HUES6 (cell line): ENCODE results near the gene USP35.
"Not testable (repeated sequence)": the region's sequence is repeated elsewhere in the genome, so short reads cannot be mapped to it uniquely, and the experiment has no call there.

Experiments
- H3K27ac ChIP-seq: 2 replicates; pipeline ENCODE4 v1.7.0; 2013; ENCODE audit warnings: low read depth, mild to moderate bottlenecking, low read length, inconsistent platforms
- H3K27me3 ChIP-seq: 2 replicates; pipeline ENCODE4 v1.6.1; 2013; ENCODE audit warnings: low read length; ENCODE audit not compliant: control insufficient read depth, insufficient read depth
- H3K36me3 ChIP-seq: 2 replicates; pipeline ENCODE4 v1.6.1; 2013; ENCODE audit warnings: low read length; ENCODE audit not compliant: control insufficient read depth, insufficient read depth
- H3K4me1 ChIP-seq: 2 replicates; pipeline ENCODE4 v1.6.1; 2013; ENCODE audit warnings: low read length; ENCODE audit not compliant: control insufficient read depth, insufficient read depth
- H3K4me3 ChIP-seq: 2 replicates; pipeline ENCODE4 v1.5.1; 2013; ENCODE audit warnings: low read depth, low read length
- H3K9ac ChIP-seq: one replicate; pipeline ENCODE4 v1.6.1; 2013; ENCODE audit warnings: mild to moderate bottlenecking, low read length
- H3K9me3 ChIP-seq: 2 replicates; pipeline ENCODE4 v1.6.1; 2013; ENCODE audit warnings: low read depth, low read length; ENCODE audit not compliant: control insufficient read depth, insufficient read depth

The USP35 gene

DNA sequence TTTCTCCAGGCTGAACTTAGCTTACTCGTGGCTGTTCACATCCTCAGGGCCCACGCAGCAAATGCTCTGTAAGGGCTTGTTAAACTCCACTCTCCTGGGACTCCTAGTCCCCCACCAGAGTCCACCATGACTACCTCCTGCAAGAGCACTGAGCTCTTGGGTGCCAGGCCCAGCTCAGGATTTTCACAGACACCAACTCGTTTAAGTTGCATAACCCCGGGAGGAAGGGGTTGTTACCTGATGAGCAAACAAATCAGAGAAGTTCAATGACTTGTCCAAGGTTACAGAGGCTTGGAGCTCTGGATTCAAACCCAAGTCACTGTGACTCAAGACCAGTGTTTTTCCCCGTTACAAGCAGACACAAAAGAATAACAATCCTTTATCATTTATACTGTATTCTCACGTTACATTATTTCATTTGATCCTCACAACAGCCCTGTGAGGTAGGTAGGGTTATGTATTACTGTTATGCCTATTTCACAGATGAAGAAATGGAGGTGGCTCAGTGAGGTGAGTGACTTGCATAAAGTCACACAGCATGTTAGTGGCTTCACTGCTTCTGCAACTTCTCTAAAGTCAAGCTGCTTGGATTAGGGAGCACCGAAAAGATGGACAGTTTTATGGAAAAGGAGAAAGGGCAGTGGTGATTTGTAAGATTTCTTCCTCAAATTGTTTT, 17.7 kb upstream of the USP35 start:
- Histone ChIP-seq H3K9ac (no peak overlapping the region), H3K27ac (no peak overlapping the region), H3K4me1 (peaks cover 7% of the 10 kb centered on the region; the same call in 1 of the 2 replicates), H3K27me3 (no peaks in the 10 kb centered on the region), H3K9me3 (no peaks in the 10 kb centered on the region), H3K4me3 (no peak overlapping the region), H3K36me3 (no peaks in the 10 kb centered on the region)

DNA sequence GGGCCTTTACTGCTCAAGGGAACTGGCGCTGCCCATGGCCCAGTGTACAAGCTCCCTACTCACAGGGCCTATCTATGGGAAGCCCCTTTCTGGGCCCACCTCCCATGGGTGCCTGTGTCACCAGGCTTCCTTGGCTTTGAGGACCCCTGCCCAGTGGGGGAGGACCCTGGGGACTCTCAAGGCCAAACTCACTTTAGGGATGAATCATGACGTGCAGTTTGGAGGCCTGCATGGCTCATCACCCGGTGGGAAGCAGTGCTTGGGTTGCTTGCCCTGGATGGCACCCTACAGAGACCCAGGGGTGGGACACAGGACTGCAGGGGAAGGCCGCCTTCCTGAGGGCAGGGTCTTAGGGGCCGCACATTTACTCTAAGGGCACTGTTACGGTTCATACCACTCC, 16.8 kb upstream of the USP35 start:
- Histone ChIP-seq H3K4me1 (peaks cover 6% of the 10 kb centered on the region; the same call in 1 of the 2 replicates), H3K9ac (no peak overlapping the region), H3K4me3 (no peak overlapping the region), H3K36me3 (no peaks in the 10 kb centered on the region), H3K9me3 (no peaks in the 10 kb centered on the region), H3K27ac (no peak overlapping the region), H3K27me3 (no peaks in the 10 kb centered on the region)

DNA sequence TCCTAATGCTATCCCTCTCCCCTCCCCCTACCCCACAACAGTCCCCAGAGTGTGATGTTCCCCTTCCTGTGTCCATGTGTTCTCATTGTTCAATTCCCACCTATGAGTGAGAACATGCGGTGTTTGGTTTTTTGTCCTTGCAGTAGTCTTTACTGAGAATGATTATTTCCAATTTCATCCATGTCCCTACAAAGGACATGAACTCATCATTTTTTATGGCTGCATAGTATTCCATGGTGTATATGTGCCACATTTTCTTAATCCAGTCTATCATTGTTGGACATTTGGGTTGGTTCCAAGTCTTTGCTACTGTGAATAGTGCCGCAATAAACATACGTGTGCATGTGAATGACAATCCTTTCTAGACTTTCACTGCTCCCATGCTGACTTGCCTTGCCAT, 12.9 kb upstream of the USP35 start:
- H3K4me1 ChIP-seq, H3K27ac ChIP-seq, H3K9ac ChIP-seq, H3K4me3 ChIP-seq, H3K36me3 ChIP-seq, H3K9me3 ChIP-seq, H3K27me3 ChIP-seq: not testable (repeated sequence)

DNA sequence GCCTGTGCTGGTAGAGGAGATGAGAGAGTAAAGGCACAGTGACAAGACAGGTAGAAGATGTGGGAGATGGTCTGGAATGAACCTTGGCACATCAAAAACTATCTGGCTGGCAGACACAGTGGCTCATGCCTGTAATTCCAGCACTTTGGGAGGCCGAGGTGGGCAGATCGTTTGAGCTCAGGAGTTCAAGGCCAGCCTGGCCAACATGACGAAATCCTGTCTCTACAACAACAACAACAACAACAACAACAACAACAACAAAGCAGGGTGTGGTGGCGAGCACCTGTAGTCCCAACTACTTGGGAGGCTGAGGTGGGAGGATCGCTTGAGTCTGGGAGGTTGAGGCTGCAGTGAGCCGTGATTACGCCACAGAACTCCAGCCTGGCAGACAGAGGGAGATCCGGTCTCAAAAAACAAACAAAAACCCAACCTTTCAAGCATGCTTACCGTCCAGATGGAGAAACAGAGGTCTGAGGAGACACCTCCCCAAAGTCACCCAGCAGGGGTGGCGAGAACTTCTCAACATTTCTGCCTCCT, 12.0 kb upstream of the USP35 start:
- Histone ChIP-seq H3K36me3 (no peaks in the 10 kb centered on the region), H3K4me3 (no peak overlapping the region), H3K4me1 (no peaks in the 10 kb centered on the region), H3K9ac (no peak overlapping the region), H3K27ac (no peak overlapping the region), H3K27me3 (no peaks in the 10 kb centered on the region), H3K9me3 (no peaks in the 10 kb centered on the region)

DNA sequence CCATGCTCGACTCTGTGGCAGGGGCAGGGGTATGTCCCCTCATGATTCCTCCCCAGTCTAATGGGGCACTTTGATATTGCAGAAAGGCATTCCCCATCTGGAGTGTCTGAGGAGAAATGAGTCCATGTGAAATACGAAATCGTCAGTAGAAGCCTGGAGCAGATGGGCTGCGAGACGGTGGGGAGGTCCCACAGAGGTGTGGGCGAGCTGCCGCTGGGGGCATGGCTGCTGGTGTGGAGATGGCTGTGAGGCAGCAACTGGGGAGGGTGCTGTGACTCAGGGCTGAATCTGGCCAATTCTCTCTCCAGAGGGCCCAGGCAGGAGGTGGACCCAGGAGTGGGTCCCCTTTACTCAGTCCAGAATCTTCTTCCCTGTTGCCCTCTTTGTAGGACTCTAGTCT, 11.5 kb upstream of the USP35 start:
- Histone ChIP-seq H3K27me3 (no peaks in the 10 kb centered on the region), H3K9me3 (no peaks in the 10 kb centered on the region), H3K4me3 (no peak overlapping the region), H3K27ac (no peak overlapping the region), H3K9ac (no peak overlapping the region), H3K36me3 (no peaks in the 10 kb centered on the region), H3K4me1 (no peaks in the 10 kb centered on the region)

DNA sequence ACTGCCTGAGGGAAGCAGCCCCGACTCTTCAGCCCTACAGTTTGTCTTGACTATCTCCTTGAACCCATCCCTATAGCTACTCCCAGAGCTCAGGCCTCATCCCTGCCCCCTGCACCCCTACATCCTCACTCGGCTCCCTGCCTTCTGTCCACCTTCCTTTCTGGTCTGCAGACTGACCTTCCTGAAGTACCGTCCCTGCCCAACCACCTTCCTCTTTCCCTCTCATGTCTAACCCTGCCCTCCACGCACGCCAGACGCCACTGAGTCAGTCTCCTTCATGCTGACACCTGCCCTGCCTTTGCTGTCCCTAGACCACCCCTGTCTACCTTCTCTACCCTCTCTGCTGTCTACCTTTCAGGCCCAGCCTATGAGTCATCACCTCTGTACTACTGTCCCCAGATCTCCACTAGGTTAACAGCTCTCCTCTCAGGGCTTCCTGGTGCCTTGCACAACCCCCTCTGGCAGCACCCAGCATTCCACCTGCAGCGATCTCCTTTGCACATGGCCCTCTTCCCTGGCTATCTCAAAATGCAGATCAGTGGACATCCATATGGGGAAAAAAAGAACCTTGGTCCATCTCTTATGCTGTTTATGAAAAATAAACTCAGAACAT, 9.2 kb upstream of the USP35 start:
- no peak overlapping the region for H3K4me3 ChIP-seq
- H3K9me3 ChIP-seq: no peaks in the 10 kb centered on the region
- no peak overlapping the region for H3K27ac ChIP-seq
- H3K36me3 ChIP-seq: no peaks in the 10 kb centered on the region
- H3K9ac ChIP-seq: no peak overlapping the region
- no peaks in the 10 kb centered on the region for H3K27me3 ChIP-seq
- H3K4me1 ChIP-seq: no peaks in the 10 kb centered on the region

DNA sequence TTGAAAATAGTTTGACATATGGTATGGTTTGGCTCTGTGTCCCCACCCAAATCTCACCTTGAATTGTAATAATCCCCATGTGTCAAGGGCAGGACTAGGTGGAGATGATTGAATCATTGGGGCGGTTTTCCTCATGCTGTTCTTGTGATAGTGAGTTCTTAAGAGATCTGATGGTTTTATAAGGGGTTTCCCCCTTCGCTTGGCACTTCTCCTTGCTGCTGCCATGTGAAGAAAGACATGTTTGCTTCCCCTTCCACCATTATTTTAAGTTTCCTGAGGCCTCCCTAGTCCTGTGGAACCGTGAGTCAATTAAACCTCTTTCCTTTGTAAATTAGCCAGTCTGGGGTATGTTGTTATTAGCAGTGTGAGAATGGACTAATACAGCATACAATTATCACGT, 8.0 kb upstream of the USP35 start:
- no peaks in the 10 kb centered on the region for H3K9me3 ChIP-seq
- no peaks in the 10 kb centered on the region for H3K27me3 ChIP-seq
- H3K4me1 ChIP-seq: no peaks in the 10 kb centered on the region
- no peak overlapping the region for H3K4me3 ChIP-seq
- H3K9ac ChIP-seq: no peak overlapping the region
- H3K27ac ChIP-seq: no peak overlapping the region
- no peaks in the 10 kb centered on the region for H3K36me3 ChIP-seq

DNA sequence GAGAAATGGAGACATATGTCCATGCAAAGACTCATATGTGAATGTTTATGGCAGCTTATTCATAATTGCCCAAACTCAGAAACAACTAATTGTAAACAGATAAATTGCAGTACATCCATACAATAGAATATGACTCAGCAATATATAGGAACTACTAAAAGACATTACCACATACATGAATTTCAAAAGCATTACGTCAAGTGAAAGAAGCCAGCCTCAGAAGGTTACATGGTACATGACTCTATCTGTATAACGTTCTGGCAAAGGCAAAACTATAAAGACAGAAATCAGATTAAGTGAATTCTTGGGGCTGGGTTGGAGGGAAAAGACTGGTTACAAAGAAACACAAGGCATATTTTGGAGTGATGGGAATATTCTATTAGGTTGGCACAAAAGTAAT, 7.5 kb upstream of the USP35 start:
- Histone ChIP-seq H3K36me3 (no peaks in the 10 kb centered on the region), H3K27me3 (no peaks in the 10 kb centered on the region), H3K4me1 (no peaks in the 10 kb centered on the region; the same call in 1 of the 2 replicates), H3K4me3 (no peak overlapping the region), H3K9ac (no peak overlapping the region), H3K9me3 (no peaks in the 10 kb centered on the region), H3K27ac (no peak overlapping the region)

DNA sequence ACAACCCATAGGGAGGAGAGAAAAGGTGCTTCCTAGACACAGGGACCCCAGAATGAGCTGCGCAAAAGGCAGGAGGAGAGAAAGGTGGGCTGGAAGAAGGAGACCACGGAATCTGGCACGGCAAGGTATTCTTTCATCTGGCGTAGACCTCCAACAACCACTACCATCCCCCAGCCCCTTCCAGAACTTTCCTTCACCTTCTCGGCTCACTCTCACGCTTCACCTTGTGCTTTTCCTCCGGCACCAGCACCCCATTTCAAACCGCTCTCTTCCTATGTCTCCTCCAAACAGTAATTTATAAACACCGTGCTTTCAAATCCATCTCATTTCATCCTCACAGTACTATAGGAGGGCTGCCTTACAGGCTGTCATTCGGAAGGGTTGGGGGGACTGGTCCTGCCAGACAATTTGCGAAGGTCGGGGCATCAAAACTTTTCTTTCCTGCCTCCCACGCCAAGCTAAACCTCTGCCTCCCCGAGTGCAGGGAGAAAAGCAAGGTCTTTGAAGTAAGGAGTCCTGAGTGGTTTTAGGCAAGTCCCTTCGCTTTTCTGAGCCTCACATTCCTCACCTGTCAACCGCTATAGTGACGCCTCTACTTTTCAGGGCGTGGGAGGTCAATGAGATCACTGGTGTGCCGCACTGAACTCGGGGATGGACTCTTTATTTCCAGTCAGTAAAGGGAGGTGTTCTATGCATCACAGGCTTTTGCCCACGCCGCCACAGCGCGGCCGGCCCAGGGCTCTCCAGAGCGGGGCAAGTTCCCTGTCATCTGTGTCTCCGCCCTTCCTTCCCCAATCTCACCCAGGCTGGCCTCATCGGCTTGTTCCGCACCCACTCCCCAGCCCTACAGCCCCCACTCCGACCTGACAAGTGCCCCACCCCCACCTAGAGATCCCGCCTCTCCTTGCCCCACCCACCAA, 1.1 kb upstream of the USP35 start:
- H3K36me3 ChIP-seq: no peaks in the 10 kb centered on the region
- H3K9ac ChIP-seq: no peak overlapping the region
- H3K9me3 ChIP-seq: no peaks in the 10 kb centered on the region
- no peak overlapping the region for H3K27ac ChIP-seq
- no peaks in the 10 kb centered on the region for H3K27me3 ChIP-seq
- H3K4me1 ChIP-seq: peaks cover 14% of the 10 kb centered on the region
- peak overlapping the region; percentile 90 for H3K4me3 ChIP-seq

DNA sequence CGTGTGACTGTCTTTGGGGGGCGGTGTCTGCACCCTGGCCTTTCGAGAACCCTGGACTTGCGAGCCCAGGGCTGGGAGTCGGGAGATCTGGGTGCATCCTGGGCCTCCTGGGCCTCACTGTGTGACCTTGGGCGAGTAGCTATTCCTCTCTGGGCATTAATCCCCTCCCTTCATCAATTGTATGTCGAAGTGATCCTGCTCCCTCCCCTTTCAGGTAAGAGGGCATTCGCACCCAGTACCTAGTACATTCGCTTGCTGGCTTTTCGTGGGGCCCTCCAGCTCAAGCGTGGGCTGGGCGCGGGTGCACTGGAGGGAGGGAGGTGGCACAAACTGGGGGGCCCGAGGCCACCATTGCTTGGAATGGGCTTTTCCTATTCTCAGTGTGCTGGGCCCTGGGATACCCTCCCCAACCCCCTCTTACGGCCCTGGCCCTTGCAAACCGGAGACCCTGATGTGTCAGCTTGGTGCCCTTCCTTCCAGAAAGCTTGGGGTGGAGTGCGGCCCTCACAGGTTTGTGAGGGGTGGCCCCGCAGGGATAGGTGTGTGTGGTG, 530 bp downstream of the USP35 start:
- peak overlapping the region; percentile 90 for H3K4me3 ChIP-seq
- H3K27ac ChIP-seq: no peak overlapping the region
- H3K4me1 ChIP-seq: peaks cover 14% of the 10 kb centered on the region
- H3K9me3 ChIP-seq: no peaks in the 10 kb centered on the region
- peak overlapping the region; percentile 43 for H3K9ac ChIP-seq
- H3K27me3 ChIP-seq: no peaks in the 10 kb centered on the region
- H3K36me3 ChIP-seq: no peaks in the 10 kb centered on the region
